Hepatocyte (in vitro differentiated cells): Measurements from ENCODE around the gene TEC. TPM values are rescaled to one million over a fixed set of nuclear protein-coding genes. Genes with fewer than 3 reads are reported as not detected.
"Not testable (repeated sequence)": the region's sequence is repeated elsewhere in the genome, so short reads cannot be mapped to it uniquely, and the experiment has no call there.

ENCODE experiments used
- DNase-seq: peaks from one replicate; pipeline ENCODE4 v3.0.0-alpha.2; 2016; ENCODE audit warnings: low spot score
- H2AFZ ChIP-seq: fragments of 200-600 bp; sonication (generic); 2 replicates; pipeline ENCODE4 v1.6.0; 2016; ENCODE audit warnings: antibody characterized with exemption, mild to moderate bottlenecking
- H3K27ac ChIP-seq: fragments of 200-600 bp; sonication (generic); 2 replicates; pipeline ENCODE4 v1.5.1; 2016; ENCODE audit warnings: mild to moderate bottlenecking
- H3K27me3 ChIP-seq: fragments of 200-600 bp; sonication (generic); 2 replicates; pipeline ENCODE4 v1.6.1; 2016
- H3K36me3 ChIP-seq: fragments of 200-600 bp; sonication (generic); replicated peaks from 2 replicates; pipeline ENCODE4 v1.5.1; 2016; ENCODE audit warnings: low read depth; ENCODE audit not compliant: insufficient read depth
- H3K4me1 ChIP-seq: fragments of 200-600 bp; sonication (generic); 2 replicates; pipeline ENCODE4 v1.5.1; 2016; ENCODE audit warnings: mild to moderate bottlenecking, moderate library complexity; ENCODE audit not compliant: insufficient read depth
- H3K4me2 ChIP-seq: fragments of 200-600 bp; sonication (generic); 2 replicates; pipeline ENCODE4 v1.6.0; 2016
- H3K4me3 ChIP-seq: fragments of 200-600 bp; sonication (generic); 2 replicates; pipeline ENCODE4 v1.5.1; 2016; ENCODE audit warnings: mild to moderate bottlenecking
- H3K79me2 ChIP-seq: fragments of 200-600 bp; sonication (generic); 2 replicates; pipeline ENCODE4 v1.6.0; 2017; ENCODE audit warnings: mild to moderate bottlenecking
- H3K9me2 ChIP-seq: fragments of 200-600 bp; sonication (generic); replicated peaks from 2 replicates; pipeline ENCODE4 v1.6.0; 2017; ENCODE audit warnings: mild to moderate bottlenecking; ENCODE audit not compliant: insufficient read depth
- H3K9me3 ChIP-seq: fragments of 200-600 bp; sonication (generic); 2 replicates; pipeline ENCODE4 v1.5.1; 2016; ENCODE audit warnings: low read depth, mild to moderate bottlenecking
- H4K20me1 ChIP-seq: fragments of 200-600 bp; sonication (generic); 2 replicates; pipeline ENCODE4 v1.6.0; 2016; ENCODE audit warnings: mild to moderate bottlenecking; ENCODE audit not compliant: insufficient read depth, poor library complexity, severe bottlenecking
- EZH2 ChIP-seq: fragments of 200-600 bp; sonication (generic); IDR thresholded peaks from 2 replicates; pipeline ENCODE4 v1.6.1; 2016; ENCODE audit warnings: antibody characterized with exemption, mild to moderate bottlenecking, borderline replicate concordance
- EZH2phosphoT487 ChIP-seq: fragments of 200-600 bp; sonication (generic); IDR thresholded peaks from one replicate; pipeline ENCODE4 v1.6.1; 2018; ENCODE audit warnings: antibody characterized with exemption, mild to moderate bottlenecking, low read depth, moderate library complexity; ENCODE audit not compliant: unreplicated experiment, severe bottlenecking
- WGBS: methylation state at CpG from one replicate; pipeline ENCODE4 v1.1.6; 2016; ENCODE audit warnings: low lambda C conversion rate; ENCODE audit errors: missing lambda C conversion rate; 5-methylcytosine and 5-hydroxymethylcytosine counted together
- polyA plus RNA-seq: library from polyadenylated mRNA; unstranded; fragments of >200 nt; fragmentation: Nextera tagmentation; extraction: Ambion mirVana; gene quantifications from 2 replicates; pipeline ENCODE4 v1.2.1, GENCODE V29; 2016
- total RNA-seq: library from RNA; depleted of rRNA; stranded (reverse); fragments of >200 nt; gene quantifications from 2 replicates; pipeline ENCODE4 v1.2.3, GENCODE V29; 2014
- TF ChIP-seq, protein P1 (sequence below): fragments of 200-600 bp; sonication (generic); IDR thresholded peaks from 2 replicates; pipeline ENCODE4 v1.5.1; 2016; ENCODE audit warnings: antibody characterized with exemption, mild to moderate bottlenecking; ENCODE audit not compliant: poor library complexity

TEC gene
- total RNA-seq = 1.2 and 2.1 TPM in 2 replicates
- polyA plus RNA-seq = 1.3 and 2.1 TPM in 2 replicates

DNA sequence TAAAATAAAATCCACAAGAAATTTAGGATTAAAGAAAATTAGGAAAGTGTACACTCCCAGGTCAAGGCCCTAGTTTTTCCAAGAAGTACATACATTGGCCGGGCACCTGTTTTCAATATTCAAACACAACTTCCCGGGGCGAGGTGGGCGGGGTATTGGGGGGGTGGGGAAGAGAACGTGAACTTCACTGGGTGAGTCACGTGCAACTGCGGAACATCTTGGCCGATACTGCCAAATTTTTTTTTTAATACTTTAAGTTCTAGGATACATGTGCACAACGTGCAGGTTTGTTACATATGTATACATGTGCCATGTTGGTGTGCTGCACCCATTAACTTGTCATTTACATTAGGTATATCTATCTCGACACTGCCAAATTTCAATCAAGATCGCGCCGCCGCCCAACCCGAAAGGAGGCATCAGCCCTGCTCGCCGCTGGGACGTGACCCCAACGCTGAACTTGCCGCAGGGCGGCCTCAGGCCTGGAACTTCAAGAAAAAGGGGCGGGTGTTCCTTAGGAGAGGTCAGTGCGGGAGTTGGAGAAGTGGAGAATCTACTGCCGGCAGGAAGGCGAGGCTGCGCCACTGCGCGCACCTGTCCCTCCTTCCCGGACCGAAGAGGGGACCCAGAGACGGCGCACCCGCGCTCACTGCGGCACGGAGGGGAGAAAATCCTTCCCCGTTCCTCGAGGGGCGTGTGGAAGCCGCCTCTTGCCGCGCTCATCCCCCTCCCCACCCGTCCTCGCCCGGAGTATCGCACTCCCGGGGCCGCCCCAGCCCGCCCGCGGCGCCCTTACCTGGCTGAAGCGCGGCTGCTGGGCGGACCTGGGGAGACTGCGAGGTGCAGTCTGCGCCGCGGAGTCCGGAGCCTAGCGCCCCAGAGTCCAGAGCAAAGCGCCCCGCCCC lies at the start of gene TEC:
Gene TEC, minus strand, starts transcription at position 883 of the 905 bp plus-strand sequence. CDS start 41,224 bp downstream, outside the sequence.
- H3K27me3 ChIP-seq = no peaks in the 10 kb centered on the region
- H3K79me2 ChIP-seq = peaks cover 20% of the 10 kb centered on the region

DNA sequence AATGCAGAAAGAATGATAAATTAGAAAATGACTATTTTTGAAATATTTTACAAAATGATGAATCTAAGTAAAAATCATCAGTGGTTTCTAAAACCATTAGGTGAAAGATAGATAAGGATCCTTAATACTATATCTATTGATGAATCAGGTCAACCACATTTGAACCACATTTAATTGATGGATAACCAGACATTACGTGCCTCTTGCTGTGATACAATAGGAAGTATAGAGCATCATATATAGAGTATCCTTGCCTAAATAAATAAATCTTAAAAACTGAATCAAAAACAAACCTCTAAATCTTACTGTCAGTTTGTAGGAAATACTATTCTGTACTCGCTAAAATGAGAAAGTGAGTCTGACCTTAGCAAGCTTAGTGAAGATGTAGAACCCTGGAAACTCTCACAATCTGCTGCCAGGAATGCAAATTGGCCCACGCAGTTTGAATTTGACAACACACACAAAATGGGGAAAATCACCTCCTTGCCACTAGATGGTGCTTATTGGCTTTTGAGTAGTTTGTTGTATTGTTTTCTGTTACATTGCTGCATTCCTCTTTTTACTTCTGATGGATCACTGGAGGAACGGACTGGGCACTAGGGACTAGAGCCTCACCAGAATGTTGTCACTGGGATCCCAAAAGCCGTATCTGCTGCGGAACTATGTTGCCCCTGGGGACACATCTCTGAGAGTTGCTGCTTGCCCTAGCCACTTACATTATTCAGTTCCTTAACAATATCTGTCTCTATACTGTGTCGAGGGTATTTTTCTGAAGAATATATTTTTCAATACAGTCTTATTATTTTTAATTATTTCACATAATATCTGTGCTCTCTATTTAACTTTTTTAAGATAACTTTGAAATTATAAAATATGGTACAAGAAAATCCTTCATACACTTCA lies 46.3 kb upstream of the TEC start:
- TF ChIP-seq, protein P1, sequence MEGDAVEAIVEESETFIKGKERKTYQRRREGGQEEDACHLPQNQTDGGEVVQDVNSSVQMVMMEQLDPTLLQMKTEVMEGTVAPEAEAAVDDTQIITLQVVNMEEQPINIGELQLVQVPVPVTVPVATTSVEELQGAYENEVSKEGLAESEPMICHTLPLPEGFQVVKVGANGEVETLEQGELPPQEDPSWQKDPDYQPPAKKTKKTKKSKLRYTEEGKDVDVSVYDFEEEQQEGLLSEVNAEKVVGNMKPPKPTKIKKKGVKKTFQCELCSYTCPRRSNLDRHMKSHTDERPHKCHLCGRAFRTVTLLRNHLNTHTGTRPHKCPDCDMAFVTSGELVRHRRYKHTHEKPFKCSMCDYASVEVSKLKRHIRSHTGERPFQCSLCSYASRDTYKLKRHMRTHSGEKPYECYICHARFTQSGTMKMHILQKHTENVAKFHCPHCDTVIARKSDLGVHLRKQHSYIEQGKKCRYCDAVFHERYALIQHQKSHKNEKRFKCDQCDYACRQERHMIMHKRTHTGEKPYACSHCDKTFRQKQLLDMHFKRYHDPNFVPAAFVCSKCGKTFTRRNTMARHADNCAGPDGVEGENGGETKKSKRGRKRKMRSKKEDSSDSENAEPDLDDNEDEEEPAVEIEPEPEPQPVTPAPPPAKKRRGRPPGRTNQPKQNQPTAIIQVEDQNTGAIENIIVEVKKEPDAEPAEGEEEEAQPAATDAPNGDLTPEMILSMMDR = peak; percentile 64
- no peak for TF ChIP-seq EZH2phosphoT487
- H2AFZ ChIP-seq = no peak overlapping the region
- peak; percentile 55 for DNase-seq

More for the DNA sequence above, at the start of gene TEC:
- peak within 1 kb of the TSS; percentile 95 for H3K27ac ChIP-seq
- peak; percentile 62 for DNase-seq
- H3K9me2 ChIP-seq = no peaks in the 10 kb centered on the region
- H3K4me3 ChIP-seq = peak within 1 kb of the TSS; percentile 84
- H2AFZ ChIP-seq = peak within 1 kb of the TSS; percentile 94
- 3% methylated on average over 45 of the region's 63 CpGs for WGBS
- H3K36me3 ChIP-seq = no peaks in the 10 kb centered on the region
- TF ChIP-seq, protein P1 = no peak
- no peak for TF ChIP-seq EZH2phosphoT487
- TF ChIP-seq EZH2 = no peak
- no peaks in the 10 kb centered on the region for H3K9me3 ChIP-seq
- peak within 1 kb of the TSS; percentile 97 for H3K4me2 ChIP-seq
- peaks cover 3% of the 10 kb centered on the region for H3K4me1 ChIP-seq
- no peaks in the 10 kb centered on the region for H4K20me1 ChIP-seq

DNA sequence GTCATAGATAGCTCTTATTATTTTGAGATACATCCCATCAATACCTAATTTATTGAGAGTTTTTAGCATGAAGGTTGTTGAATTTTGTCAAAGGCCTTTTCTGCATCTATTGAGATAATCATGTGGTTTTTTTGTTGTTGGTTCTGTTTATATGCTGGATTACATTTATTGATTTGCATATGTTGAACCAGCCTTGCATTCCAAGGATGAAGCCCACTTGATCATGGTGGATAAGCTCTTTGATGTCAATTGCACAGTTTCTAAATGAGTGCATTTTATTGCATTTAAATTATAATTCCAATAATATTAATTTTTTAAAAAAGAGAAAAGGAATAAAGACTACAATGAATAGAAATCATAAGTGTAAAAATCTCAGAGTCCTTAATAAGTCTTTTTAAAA lies 45.1 kb upstream of the TEC start:
- H3K36me3 ChIP-seq, H3K27me3 ChIP-seq, H2AFZ ChIP-seq, H3K9me3 ChIP-seq, H3K9me2 ChIP-seq, H3K4me3 ChIP-seq, H3K4me1 ChIP-seq, H4K20me1 ChIP-seq, DNase-seq, H3K79me2 ChIP-seq, H3K27ac ChIP-seq, H3K4me2 ChIP-seq: not testable (repeated sequence)

More for the DNA sequence above, 46.3 kb upstream of the TEC start:
- H3K27me3 ChIP-seq = no peaks in the 10 kb centered on the region
- no peak overlapping the region for H3K4me3 ChIP-seq
- H3K4me2 ChIP-seq = no peak overlapping the region
- H3K4me1 ChIP-seq = no peaks in the 10 kb centered on the region
- no peaks in the 10 kb centered on the region for H3K79me2 ChIP-seq
- WGBS = 41% methylated on average over 7 of the region's 7 CpGs
- no peak overlapping the region for H3K27ac ChIP-seq
- no peaks in the 10 kb centered on the region for H4K20me1 ChIP-seq
- no peaks in the 10 kb centered on the region for H3K9me2 ChIP-seq
- no peaks in the 10 kb centered on the region for H3K36me3 ChIP-seq
- no peaks in the 10 kb centered on the region for H3K9me3 ChIP-seq

DNA sequence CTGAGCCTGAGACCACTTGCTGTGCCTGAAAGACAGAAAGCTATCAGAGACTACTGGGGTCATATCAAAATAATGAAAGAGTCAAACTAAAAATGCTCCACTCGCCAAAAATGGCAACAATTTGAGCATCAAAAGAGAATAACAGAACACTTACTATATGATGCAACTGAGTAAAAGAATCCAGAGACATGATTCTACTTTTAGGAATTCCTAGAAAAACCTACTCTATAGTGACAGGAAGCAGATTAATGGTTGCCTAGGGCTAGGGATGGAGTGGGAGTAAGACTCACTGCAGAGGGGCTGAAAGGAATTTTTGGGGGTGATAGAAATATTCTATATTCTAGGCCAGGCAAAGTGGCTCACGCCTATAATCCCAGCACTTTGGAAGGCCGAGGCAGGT lies 42.3 kb upstream of the TEC start:
- Histone ChIP-seq H3K4me3 (no peak overlapping the region), H3K36me3 (no peaks in the 10 kb centered on the region), H3K9me2 (no peaks in the 10 kb centered on the region), H4K20me1 (no peaks in the 10 kb centered on the region), H3K27ac (no peak overlapping the region), H3K79me2 (no peaks in the 10 kb centered on the region), H3K27me3 (no peaks in the 10 kb centered on the region), H3K4me2 (no peak overlapping the region), H2AFZ (no peak overlapping the region), H3K9me3 (no peaks in the 10 kb centered on the region), H3K4me1 (no peaks in the 10 kb centered on the region)
- TF ChIP-seq, protein P1 = no peak
- TF ChIP-seq EZH2phosphoT487 (no peak), EZH2 (no peak)
- no peak for DNase-seq
- WGBS = 82% methylated on average over 3 of the region's 3 CpGs
